ENCODE data around the gene MAP3K7. TPM values are rescaled to one million over a fixed set of nuclear protein-coding genes. Genes with fewer than 3 reads are reported as not detected.

Gene MAP3K7
- total RNA-seq, 1 donor from 2014 or later = 22.6 TPM

- no peak for DNase-seq (ENCODE audit: low read depth)
- TF ChIP-seq CTCF (IDR thresholded peaks at IDR 0.05; ENCODE audit: insufficient read depth, low read length, poor library complexity, severe bottlenecking) = no peak
- Histone ChIP-seq H3K36me3 (ENCODE audit: control insufficient read depth, insufficient read depth, low read length) (no peaks in the 10 kb centered on the region), H3K4me3 (ENCODE audit: low read depth, low read length) (no peak overlapping the region), H3K27me3 (ENCODE audit: control insufficient read depth, insufficient read depth, low read length) (no peaks in the 10 kb centered on the region)
These were observed 2.1 kb downstream of the MAP3K7 start for GRCh38 chr6:90584636-90585255.

- Histone ChIP-seq H3K36me3 (ENCODE audit: control insufficient read depth, insufficient read depth, low read length) (no peaks in the 10 kb centered on the region), H3K4me3 (ENCODE audit: low read depth, low read length) (no peak overlapping the region), H3K27me3 (ENCODE audit: control insufficient read depth, insufficient read depth, low read length) (no peaks in the 10 kb centered on the region)
- DNase-seq (ENCODE audit: low read depth) = no peak
- TF ChIP-seq CTCF (IDR thresholded peaks at IDR 0.05; ENCODE audit: insufficient read depth, low read length, poor library complexity, severe bottlenecking) = no peak
These were observed 2.9 kb downstream of the MAP3K7 start for GRCh38 chr6:90583836-90584481.

DNA sequence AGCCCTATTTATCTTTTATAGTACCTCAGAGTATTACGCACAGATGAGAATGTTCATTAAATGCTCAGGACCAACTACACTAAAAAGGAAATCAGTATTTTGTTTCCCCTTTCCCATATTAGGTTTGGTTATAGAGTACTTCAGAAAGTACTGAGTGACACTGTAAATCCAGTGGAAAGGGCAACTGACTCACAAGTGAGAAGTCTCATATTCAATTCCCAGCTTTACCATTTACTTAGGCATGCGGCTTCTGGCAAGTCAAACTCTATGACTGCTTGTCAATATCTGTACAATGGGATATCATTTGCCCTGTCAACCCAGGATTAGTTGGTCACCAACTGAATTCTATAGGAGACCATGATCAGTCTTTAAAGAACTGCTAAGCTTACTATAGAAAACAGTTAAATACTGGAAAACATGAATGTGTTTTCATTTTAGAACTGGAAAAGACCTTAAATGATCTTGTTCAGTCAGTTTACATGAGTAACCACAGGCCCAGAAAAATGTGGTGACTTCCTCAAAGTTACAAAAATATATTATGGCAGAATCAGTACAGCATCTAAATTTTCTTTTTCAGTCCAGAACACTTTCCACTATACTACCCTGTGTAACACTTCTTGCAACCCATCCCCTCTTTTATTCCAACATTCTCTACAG, 3.6 kb downstream of the MAP3K7 start:
- DNase-seq (ENCODE audit: low read depth) = no peak
- H3K27me3 ChIP-seq (ENCODE audit: control insufficient read depth, insufficient read depth, low read length) = no peaks in the 10 kb centered on the region
- H3K36me3 ChIP-seq (ENCODE audit: control insufficient read depth, insufficient read depth, low read length) = no peaks in the 10 kb centered on the region
- no peak overlapping the region for H3K4me3 ChIP-seq (ENCODE audit: low read depth, low read length)
- TF ChIP-seq CTCF (IDR thresholded peaks at IDR 0.05; ENCODE audit: insufficient read depth, low read length, poor library complexity, severe bottlenecking) = no peak

DNA sequence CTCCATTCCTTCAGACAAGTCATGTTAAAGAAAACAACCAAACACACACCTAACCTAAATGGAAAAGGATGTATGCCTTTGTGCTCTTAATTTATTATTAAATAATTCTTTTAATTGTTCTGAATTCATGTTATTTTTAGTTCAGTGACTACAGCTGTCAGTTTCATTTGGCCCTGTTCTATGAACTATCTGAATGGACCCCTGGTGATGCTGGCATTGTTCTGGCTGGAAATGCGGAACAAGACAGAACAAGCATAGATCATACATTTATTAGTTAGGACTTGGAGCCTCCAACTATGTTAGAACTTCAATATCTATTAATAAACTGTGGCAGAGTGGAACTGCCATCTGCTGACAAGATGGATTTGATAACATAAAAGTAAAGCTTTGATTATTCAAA, 5.7 kb downstream of the MAP3K7 start:
- no peak for TF ChIP-seq CTCF (IDR thresholded peaks at IDR 0.05; ENCODE audit: insufficient read depth, low read length, poor library complexity, severe bottlenecking)
- no peak for DNase-seq (ENCODE audit: low read depth)

DNA sequence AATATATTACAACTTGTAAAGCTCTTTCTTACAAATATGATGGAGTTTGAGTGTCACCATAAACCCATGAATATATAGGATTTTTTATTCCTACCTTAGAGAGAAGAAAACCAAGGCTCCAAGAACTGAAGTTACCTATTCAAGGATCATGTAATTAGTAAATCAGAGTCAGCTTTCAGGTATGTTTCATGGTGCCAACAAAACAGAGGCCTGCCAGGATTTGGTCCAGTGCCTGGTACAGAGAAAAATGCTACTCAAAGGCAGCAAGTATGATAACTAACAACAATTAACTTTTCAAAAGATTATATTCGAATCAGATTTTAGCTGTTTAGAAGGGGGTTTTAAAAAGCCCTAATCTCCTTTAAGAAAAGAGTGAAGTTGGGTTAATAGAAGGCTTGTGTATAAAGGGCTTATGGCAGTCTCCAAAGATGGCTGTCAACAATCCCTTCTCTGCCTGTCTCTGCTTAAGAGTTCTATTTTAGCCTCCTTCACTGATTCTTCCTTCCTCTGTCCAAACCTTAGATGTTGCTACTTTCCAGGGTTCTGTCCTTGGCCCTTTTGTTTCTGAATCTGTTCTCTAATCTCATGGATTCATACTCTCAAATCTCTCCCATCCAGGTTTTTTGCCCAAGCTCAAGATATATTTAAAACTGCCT, 7.8 kb downstream of the MAP3K7 start:
- Histone ChIP-seq H3K36me3 (ENCODE audit: control insufficient read depth, insufficient read depth, low read length) (peaks cover 1% of the 10 kb centered on the region), H3K4me3 (ENCODE audit: low read depth, low read length) (no peak overlapping the region), H3K27me3 (ENCODE audit: control insufficient read depth, insufficient read depth, low read length) (no peaks in the 10 kb centered on the region)
- TF ChIP-seq CTCF (IDR thresholded peaks at IDR 0.05; ENCODE audit: insufficient read depth, low read length, poor library complexity, severe bottlenecking) = no peak
- DNase-seq (ENCODE audit: low read depth) = no peak

More for the DNA sequence above, 5.7 kb downstream of the MAP3K7 start:
- Histone ChIP-seq H3K27me3 (ENCODE audit: control insufficient read depth, insufficient read depth, low read length) (no peaks in the 10 kb centered on the region), H3K4me3 (ENCODE audit: low read depth, low read length) (no peak overlapping the region), H3K36me3 (ENCODE audit: control insufficient read depth, insufficient read depth, low read length) (no peaks in the 10 kb centered on the region)
